Liver (tissue), 9 donors: ENCODE data around the gene MAGI1. TPM values are rescaled to one million over a fixed set of nuclear protein-coding genes. Genes with fewer than 3 reads are reported as not detected.

Experiments
- DNase-seq: peaks from one replicate; pipeline ENCODE4 v3.0.0-alpha.2; 2017; ENCODE audit warnings: low spot score
- H3K27ac ChIP-seq, 2 donors: one replicate each; pipeline ENCODE4 v1.7.0; 2013; ENCODE audit warnings: inconsistent platforms in 2 of 2, low read length in 2 of 2, control low read depth in 1 of 2, low read depth in 1 of 2, mild to moderate bottlenecking in 1 of 2
- H3K27me3 ChIP-seq, 4 donors: one replicate each; pipeline versions ENCODE4 v1.6.1 to v1.7.0; 2013; ENCODE audit warnings: low read length in 3 of 4, inconsistent platforms in 1 of 4, mild to moderate bottlenecking in 1 of 4, moderate library complexity in 1 of 4; ENCODE audit not compliant: control insufficient read depth in 4 of 4, insufficient read depth in 4 of 4
- H3K36me3 ChIP-seq, 4 donors: one replicate each; pipeline versions ENCODE4 v1.6.1 to v1.7.0; 2013; ENCODE audit warnings: low read length in 3 of 4, mild to moderate bottlenecking in 3 of 4, low read depth in 1 of 4, moderate library complexity in 1 of 4; ENCODE audit not compliant: control insufficient read depth in 4 of 4, insufficient read depth in 3 of 4
- H3K4me1 ChIP-seq, 4 donors: one replicate each; pipeline versions ENCODE4 v1.6.1 to v1.7.0; 2013; ENCODE audit warnings: low read length in 3 of 4, mild to moderate bottlenecking in 3 of 4, moderate library complexity in 1 of 4; ENCODE audit not compliant: control insufficient read depth in 4 of 4, insufficient read depth in 4 of 4
- H3K4me3 ChIP-seq, 3 donors: one replicate each; pipeline versions ENCODE4 v1.6.1 to v1.7.0; 2013; ENCODE audit warnings: low read length in 3 of 3, control low read depth in 1 of 3, low read depth in 1 of 3, mild to moderate bottlenecking in 1 of 3
- H3K9ac ChIP-seq, 2 donors: one replicate each; pipeline ENCODE4 v1.7.0; 2013; ENCODE audit warnings: low read length in 2 of 2, mild to moderate bottlenecking in 2 of 2, moderate library complexity in 2 of 2, control low read depth in 1 of 2, low read depth in 1 of 2
- H3K9me3 ChIP-seq, 4 donors: one replicate each; pipeline versions ENCODE4 v1.6.1 to v1.7.0; 2013; ENCODE audit warnings: low read length in 3 of 4; ENCODE audit not compliant: control insufficient read depth in 4 of 4
- ATF3 ChIP-seq: IDR thresholded peaks from 2 replicates; pipeline ENCODE4 v1.6.1; 2016; ENCODE audit warnings: antibody characterized with exemption
- CTCF ChIP-seq: fragments of 150-350 bp; IDR thresholded peaks from 2 replicates; pipeline ENCODE4 v1.5.1; 2017; ENCODE audit warnings: improper control_type of control experiment, low read depth, low read length; ENCODE audit not compliant: missing input control
- EGR1 ChIP-seq, 2 donors: IDR thresholded peaks; 2 replicates each; pipeline ENCODE4 v1.6.1; 2016 to 2018; ENCODE audit warnings: antibody characterized with exemption in 2 of 2, low read depth in 2 of 2
- FOXA1 ChIP-seq: IDR thresholded peaks from 2 replicates; pipeline ENCODE4 v1.6.1; 2016; ENCODE audit warnings: antibody characterized with exemption
- FOXA2 ChIP-seq: IDR thresholded peaks from 2 replicates; pipeline ENCODE4 v1.6.1; 2016; ENCODE audit warnings: antibody characterized with exemption
- GABPA ChIP-seq, 2 donors: IDR thresholded peaks in 1 of 2; conservative IDR thresholded peaks in 1 of 2; 2 replicates each; pipeline ENCODE4 v1.6.1; 2016; ENCODE audit warnings: antibody characterized with exemption in 2 of 2, mild to moderate bottlenecking in 1 of 2, moderate library complexity in 1 of 2
- HNF4A ChIP-seq, 2 donors: conservative IDR thresholded peaks; 2 replicates each; pipeline ENCODE4 v1.6.1; 2016; ENCODE audit warnings: antibody characterized with exemption in 2 of 2, mild to moderate bottlenecking in 2 of 2
- HNF4G ChIP-seq: IDR thresholded peaks from 2 replicates; pipeline ENCODE4 v1.6.1; 2016; ENCODE audit warnings: antibody characterized with exemption
- JUND ChIP-seq, 2 donors: IDR thresholded peaks; 2 replicates each; pipeline ENCODE4 v1.6.1; 2016; ENCODE audit warnings: antibody characterized with exemption in 2 of 2
- NR2F2 ChIP-seq: IDR thresholded peaks from 2 replicates; pipeline ENCODE4 v1.6.1; 2016; ENCODE audit warnings: antibody characterized with exemption
- RAD21 ChIP-seq, 2 donors: IDR thresholded peaks; 2 replicates each; pipeline ENCODE4 v1.6.1; 2016; ENCODE audit warnings: antibody characterized with exemption in 2 of 2, mild to moderate bottlenecking in 2 of 2
- SP1 ChIP-seq: IDR thresholded peaks from 2 replicates; pipeline ENCODE4 v1.6.1; 2018; ENCODE audit warnings: antibody characterized with exemption, mild to moderate bottlenecking
- TAF1 ChIP-seq: conservative IDR thresholded peaks from 2 replicates; pipeline ENCODE4 v1.6.1; 2016; ENCODE audit warnings: antibody characterized with exemption, mild to moderate bottlenecking
- WGBS: extraction: QIAGEN DNeasy Blood & Tissue Kit; methylation state at CpG from one replicate; pipeline ENCODE4 v1.1.7; 2013; 5-methylcytosine and 5-hydroxymethylcytosine counted together
- polyA plus RNA-seq, 2 donors: library from polyadenylated mRNA; stranded (reverse) in 1 of 2; unstranded in 1 of 2; fragments of 200-250 nt in 1 of 2; fragments of >200 nt in 1 of 2; fragmentation: Nextera tagmentation in 1 of 2; extraction: Ambion mirVana in 1 of 2; gene quantifications; one replicate each; pipeline versions ENCODE4 v1.2.1 to v1.2.3, GENCODE V29; 2013 to 2015
- total RNA-seq, 2 donors: library from RNA; depleted of rRNA; stranded (reverse); fragments of >200 nt; gene quantifications; one replicate each; pipeline ENCODE4 v1.2.3, GENCODE V29; 2014
- TF ChIP-seq, protein P1 (sequence below): IDR thresholded peaks from 2 replicates; pipeline ENCODE4 v1.6.1; 2016; ENCODE audit warnings: antibody characterized with exemption
- TF ChIP-seq, protein P2 (sequence below): IDR thresholded peaks from 2 replicates; pipeline ENCODE4 v1.6.1; 2016; ENCODE audit warnings: antibody characterized with exemption
- TF ChIP-seq, protein P3 (sequence below): IDR thresholded peaks from 2 replicates; pipeline ENCODE4 v1.6.1; 2016; ENCODE audit warnings: antibody characterized with exemption, mild to moderate bottlenecking
- donor health status: healthy.
- donor health status: healthy.
- donor health status: healthy.
- donor health status: healthy.
- donor health status: healthy.

The MAGI1 gene
- total and polyA plus RNA-seq, 4 donors = 9.6 to 68.8 (median 14.0) TPM

GRCh38 chr3:65689436-65689835, 349.3 kb downstream of the MAGI1 start:
- WGBS = 29% methylated on average over 3 of the region's 3 CpGs
- no peaks in the 10 kb centered on the region for H3K27me3 ChIP-seq
- no peak overlapping the region for H3K9ac ChIP-seq
- H3K36me3 ChIP-seq = no peaks in the 10 kb centered on the region
- H3K4me3 ChIP-seq = no peak overlapping the region
- no peak for DNase-seq
- peaks cover 3 to 16% (median 10%) of the 10 kb centered on the region in 4 donors for H3K4me1 ChIP-seq
- TF ChIP-seq TAF1 (no peak), RAD21 (IDR thresholded peaks at IDR 0.05) (peak; percentile 36 to 41), JUND (IDR thresholded peaks at IDR 0.05) (no peak), EGR1 (IDR thresholded peaks at IDR 0.05; ENCODE audit: low read depth in 2 of 2) (no peak), NR2F2 (no peak), GABPA (IDR thresholded peaks at IDR 0.05 in 1 of 2, conservative IDR thresholded peaks at IDR 0.05 in 1 of 2) (no peak), HNF4A (conservative IDR thresholded peaks at IDR 0.05) (peak; percentile 40 to 41), CTCF (peak; percentile 11), FOXA2 (no peak), FOXA1 (no peak)
- TF ChIP-seq, protein P1, sequence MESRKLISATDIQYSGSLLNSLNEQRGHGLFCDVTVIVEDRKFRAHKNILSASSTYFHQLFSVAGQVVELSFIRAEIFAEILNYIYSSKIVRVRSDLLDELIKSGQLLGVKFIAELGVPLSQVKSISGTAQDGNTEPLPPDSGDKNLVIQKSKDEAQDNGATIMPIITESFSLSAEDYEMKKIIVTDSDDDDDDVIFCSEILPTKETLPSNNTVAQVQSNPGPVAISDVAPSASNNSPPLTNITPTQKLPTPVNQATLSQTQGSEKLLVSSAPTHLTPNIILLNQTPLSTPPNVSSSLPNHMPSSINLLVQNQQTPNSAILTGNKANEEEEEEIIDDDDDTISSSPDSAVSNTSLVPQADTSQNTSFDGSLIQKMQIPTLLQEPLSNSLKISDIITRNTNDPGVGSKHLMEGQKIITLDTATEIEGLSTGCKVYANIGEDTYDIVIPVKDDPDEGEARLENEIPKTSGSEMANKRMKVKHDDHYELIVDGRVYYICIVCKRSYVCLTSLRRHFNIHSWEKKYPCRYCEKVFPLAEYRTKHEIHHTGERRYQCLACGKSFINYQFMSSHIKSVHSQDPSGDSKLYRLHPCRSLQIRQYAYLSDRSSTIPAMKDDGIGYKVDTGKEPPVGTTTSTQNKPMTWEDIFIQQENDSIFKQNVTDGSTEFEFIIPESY = no peak
- TF ChIP-seq, protein P2, sequence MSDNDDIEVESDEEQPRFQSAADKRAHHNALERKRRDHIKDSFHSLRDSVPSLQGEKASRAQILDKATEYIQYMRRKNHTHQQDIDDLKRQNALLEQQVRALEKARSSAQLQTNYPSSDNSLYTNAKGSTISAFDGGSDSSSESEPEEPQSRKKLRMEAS = no peak
- H3K27ac ChIP-seq = no peak overlapping the region
- no peaks in the 10 kb centered on the region for H3K9me3 ChIP-seq

GRCh38 chr3:65687741-65688140, 351.0 kb downstream of the MAGI1 start:
- no peaks in the 10 kb centered on the region for H3K9me3 ChIP-seq
- H3K27ac ChIP-seq = no peak overlapping the region
- 94% methylated on average over 5 of the region's 5 CpGs for WGBS
- DNase-seq = no peak
- H3K9ac ChIP-seq = no peak overlapping the region
- TF ChIP-seq CTCF = no peak
- TF ChIP-seq, protein P2 = no peak
- TF ChIP-seq HNF4G = no peak
- no peak for TF ChIP-seq FOXA1
- no peak for TF ChIP-seq TAF1
- TF ChIP-seq, protein P3, sequence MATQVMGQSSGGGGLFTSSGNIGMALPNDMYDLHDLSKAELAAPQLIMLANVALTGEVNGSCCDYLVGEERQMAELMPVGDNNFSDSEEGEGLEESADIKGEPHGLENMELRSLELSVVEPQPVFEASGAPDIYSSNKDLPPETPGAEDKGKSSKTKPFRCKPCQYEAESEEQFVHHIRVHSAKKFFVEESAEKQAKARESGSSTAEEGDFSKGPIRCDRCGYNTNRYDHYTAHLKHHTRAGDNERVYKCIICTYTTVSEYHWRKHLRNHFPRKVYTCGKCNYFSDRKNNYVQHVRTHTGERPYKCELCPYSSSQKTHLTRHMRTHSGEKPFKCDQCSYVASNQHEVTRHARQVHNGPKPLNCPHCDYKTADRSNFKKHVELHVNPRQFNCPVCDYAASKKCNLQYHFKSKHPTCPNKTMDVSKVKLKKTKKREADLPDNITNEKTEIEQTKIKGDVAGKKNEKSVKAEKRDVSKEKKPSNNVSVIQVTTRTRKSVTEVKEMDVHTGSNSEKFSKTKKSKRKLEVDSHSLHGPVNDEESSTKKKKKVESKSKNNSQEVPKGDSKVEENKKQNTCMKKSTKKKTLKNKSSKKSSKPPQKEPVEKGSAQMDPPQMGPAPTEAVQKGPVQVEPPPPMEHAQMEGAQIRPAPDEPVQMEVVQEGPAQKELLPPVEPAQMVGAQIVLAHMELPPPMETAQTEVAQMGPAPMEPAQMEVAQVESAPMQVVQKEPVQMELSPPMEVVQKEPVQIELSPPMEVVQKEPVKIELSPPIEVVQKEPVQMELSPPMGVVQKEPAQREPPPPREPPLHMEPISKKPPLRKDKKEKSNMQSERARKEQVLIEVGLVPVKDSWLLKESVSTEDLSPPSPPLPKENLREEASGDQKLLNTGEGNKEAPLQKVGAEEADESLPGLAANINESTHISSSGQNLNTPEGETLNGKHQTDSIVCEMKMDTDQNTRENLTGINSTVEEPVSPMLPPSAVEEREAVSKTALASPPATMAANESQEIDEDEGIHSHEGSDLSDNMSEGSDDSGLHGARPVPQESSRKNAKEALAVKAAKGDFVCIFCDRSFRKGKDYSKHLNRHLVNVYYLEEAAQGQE = no peak
- no peak for TF ChIP-seq EGR1 (IDR thresholded peaks at IDR 0.05; ENCODE audit: low read depth in 2 of 2)
- TF ChIP-seq ATF3 = no peak
- TF ChIP-seq SP1 = no peak
- no peak for TF ChIP-seq NR2F2
- TF ChIP-seq RAD21 (IDR thresholded peaks at IDR 0.05) = no peak
- no peak for TF ChIP-seq GABPA (IDR thresholded peaks at IDR 0.05 in 1 of 2, conservative IDR thresholded peaks at IDR 0.05 in 1 of 2)
- no peaks in the 10 kb centered on the region for H3K36me3 ChIP-seq
- H3K27me3 ChIP-seq = no peaks in the 10 kb centered on the region
- H3K4me3 ChIP-seq = no peak overlapping the region
- peaks cover 3 to 16% (median 10%) of the 10 kb centered on the region in 4 donors for H3K4me1 ChIP-seq
